ENCODE results near the gene ADAM30.

DNA sequence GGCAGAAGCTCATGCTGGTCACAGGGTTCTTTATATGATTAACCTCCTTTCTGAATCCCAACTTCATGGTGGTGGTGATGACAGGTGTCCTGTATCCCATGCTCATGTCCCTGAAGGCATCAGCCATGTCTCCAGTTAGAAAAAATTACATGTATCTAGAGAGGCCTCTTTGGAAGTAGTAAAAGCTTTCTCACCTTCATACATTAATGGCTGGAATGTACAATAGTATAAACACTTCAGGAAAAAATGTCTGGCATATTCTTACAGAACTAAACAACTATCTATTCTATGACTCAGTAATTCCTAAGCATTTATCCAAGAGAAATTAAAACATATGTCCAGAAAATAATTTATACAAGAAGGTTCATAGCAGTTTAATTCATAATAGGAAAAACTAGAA, 34.0 kb downstream of the ADAM30 start:
- TF ChIP-seq CTCF (tag by site-specific recombination; IDR thresholded peaks at IDR 0.05) (no peak), SP2 (tag by site-specific recombination; IDR thresholded peaks at IDR 0.05) (no peak), ZNF510 (tag by site-specific recombination; IDR thresholded peaks at IDR 0.05; ENCODE audit: insufficient replicate concordance) (no peak), BCL11A (tag by site-specific recombination; IDR thresholded peaks at IDR 0.05; ENCODE audit: low read depth) (no peak), REST (tag by site-specific recombination; IDR thresholded peaks at IDR 0.05) (no peak), ZNF280D (tag by site-specific recombination; IDR thresholded peaks at IDR 0.05) (no peak), GLI4 (tag by site-specific recombination; IDR thresholded peaks at IDR 0.05) (no peak), ZNF335 (tag by site-specific recombination; conservative IDR thresholded peaks at IDR 0.05) (no peak), ZNF19 (tag by site-specific recombination; IDR thresholded peaks at IDR 0.05; ENCODE audit: low read depth) (no peak), PBX3 (CRISPR knock-in tag; IDR thresholded peaks at IDR 0.05) (no peak)
- TF ChIP-seq, protein P1, sequence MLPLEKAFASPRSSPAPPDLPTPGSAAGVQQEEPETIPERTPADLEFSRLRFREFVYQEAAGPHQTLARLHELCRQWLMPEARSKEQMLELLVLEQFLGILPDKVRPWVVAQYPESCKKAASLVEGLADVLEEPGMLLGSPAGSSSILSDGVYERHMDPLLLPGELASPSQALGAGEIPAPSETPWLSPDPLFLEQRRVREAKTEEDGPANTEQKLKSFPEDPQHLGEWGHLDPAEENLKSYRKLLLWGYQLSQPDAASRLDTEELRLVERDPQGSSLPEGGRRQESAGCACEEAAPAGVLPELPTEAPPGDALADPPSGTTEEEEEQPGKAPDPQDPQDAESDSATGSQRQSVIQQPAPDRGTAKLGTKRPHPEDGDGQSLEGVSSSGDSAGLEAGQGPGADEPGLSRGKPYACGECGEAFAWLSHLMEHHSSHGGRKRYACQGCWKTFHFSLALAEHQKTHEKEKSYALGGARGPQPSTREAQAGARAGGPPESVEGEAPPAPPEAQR (tag by site-specific recombination; IDR thresholded peaks at IDR 0.05), result no peak
- TF ChIP-seq, protein P2, sequence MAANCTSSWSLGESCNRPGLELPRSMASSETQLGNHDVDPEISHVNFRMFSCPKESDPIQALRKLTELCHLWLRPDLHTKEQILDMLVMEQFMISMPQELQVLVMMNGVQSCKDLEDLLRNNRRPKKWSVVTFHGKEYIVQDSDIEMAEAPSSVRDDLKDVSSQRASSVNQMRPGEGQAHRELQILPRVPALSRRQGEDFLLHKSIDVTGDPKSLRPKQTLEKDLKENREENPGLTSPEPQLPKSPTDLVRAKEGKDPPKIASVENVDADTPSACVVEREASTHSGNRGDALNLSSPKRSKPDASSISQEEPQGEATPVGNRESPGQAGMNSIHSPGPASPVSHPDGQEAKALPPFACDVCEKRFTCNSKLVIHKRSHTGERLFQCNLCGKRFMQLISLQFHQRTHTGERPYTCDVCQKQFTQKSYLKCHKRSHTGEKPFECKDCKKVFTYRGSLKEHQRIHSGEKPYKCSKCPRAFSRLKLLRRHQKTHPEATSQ (tag by site-specific recombination; IDR thresholded peaks at IDR 0.05), result no peak

All from HEK293 (cell line).